HepG2 (cell line): ENCODE results near the gene ATP6V0A1. TPM values are rescaled to one million over a fixed set of nuclear protein-coding genes. Genes with fewer than 3 reads are reported as not detected.

Experiments
- ASH2L ChIP-seq: fragments of 300-600, 200-600 bp; sonication (generic); IDR thresholded peaks from 2 replicates; pipeline ENCODE4 v1.7.0; 2017; ENCODE audit warnings: low read depth, mild to moderate bottlenecking, moderate library complexity, mixed read lengths, low read length; ENCODE audit not compliant: insufficient read length
- CC2D1A ChIP-seq: sonication (generic); formaldehyde crosslinking; IDR thresholded peaks from 2 replicates; pipeline ENCODE4 v1.8.1; 2023; ENCODE audit warnings: mild to moderate bottlenecking, missing genetic modification reagents
- DNMT1 ChIP-seq: sonication (generic); formaldehyde crosslinking; IDR thresholded peaks from 2 replicates; pipeline ENCODE4 v1.5.1; 2020; ENCODE audit warnings: mild to moderate bottlenecking, missing genetic modification reagents
- HES4 ChIP-seq: sonication (generic); formaldehyde crosslinking; IDR thresholded peaks from 2 replicates; pipeline ENCODE4 v1.9.0; 2021; ENCODE audit warnings: mild to moderate bottlenecking, missing genetic modification reagents, borderline replicate concordance
- KLF11 ChIP-seq: IDR thresholded peaks from 2 replicates; pipeline ENCODE4 v1.6.1; 2016; ENCODE audit warnings: missing compliant biosample characterization
- MAF1 ChIP-seq: sonication (generic); formaldehyde crosslinking; IDR thresholded peaks from 2 replicates; pipeline ENCODE4 v1.5.0; 2020; ENCODE audit warnings: missing genetic modification reagents, borderline replicate concordance
- MIER2 ChIP-seq: IDR thresholded peaks from 2 replicates; pipeline ENCODE4 v1.6.1; 2016; ENCODE audit warnings: missing biosample characterization, missing genetic modification reagents
- MLLT10 ChIP-seq: sonication (generic); formaldehyde crosslinking; IDR thresholded peaks from 2 replicates; pipeline ENCODE4 v1.4.0; 2020; ENCODE audit warnings: missing genetic modification reagents
- NFIB ChIP-seq: sonication (generic); formaldehyde crosslinking; IDR thresholded peaks from 2 replicates; pipeline ENCODE4 v1.9.0; 2021; ENCODE audit warnings: missing genetic modification reagents, mild to moderate bottlenecking, borderline replicate concordance
- RFXAP ChIP-seq: sonication (generic); formaldehyde crosslinking; IDR thresholded peaks from 2 replicates; pipeline ENCODE4 v1.4.0; 2020; ENCODE audit warnings: missing genetic modification reagents, borderline replicate concordance
- SAFB2 ChIP-seq: sonication (generic); formaldehyde crosslinking; IDR thresholded peaks from 2 replicates; pipeline ENCODE4 v1.5.1; 2020; ENCODE audit warnings: missing genetic modification reagents, low read depth, mild to moderate bottlenecking, borderline replicate concordance
- SP4 ChIP-seq: sonication (generic); formaldehyde crosslinking; IDR thresholded peaks from 2 replicates; pipeline ENCODE4 v1.8.1; 2023; ENCODE audit warnings: mild to moderate bottlenecking, missing genetic modification reagents
- STAG1 ChIP-seq: sonication (generic); formaldehyde crosslinking; IDR thresholded peaks from 2 replicates; pipeline ENCODE4 v1.4.0; 2020; ENCODE audit warnings: missing genetic modification reagents
- ZBTB42 ChIP-seq: sonication (generic); formaldehyde crosslinking; IDR thresholded peaks from 2 replicates; pipeline ENCODE4 v1.5.0; 2020; ENCODE audit warnings: mild to moderate bottlenecking, missing genetic modification reagents
- ZNF101 ChIP-seq: sonication (generic); formaldehyde crosslinking; IDR thresholded peaks from 2 replicates; pipeline ENCODE4 v1.4.0; 2020; ENCODE audit warnings: mild to moderate bottlenecking, low read depth, missing genetic modification reagents, borderline replicate concordance
- ZNF414 ChIP-seq: sonication (generic); formaldehyde crosslinking; IDR thresholded peaks from 2 replicates; pipeline ENCODE4 v1.5.0; 2020; ENCODE audit warnings: missing genetic modification reagents
- ZNF616 ChIP-seq: sonication (generic); formaldehyde crosslinking; IDR thresholded peaks from 2 replicates; pipeline ENCODE4 v1.5.0; 2020; ENCODE audit warnings: low read depth, mild to moderate bottlenecking, missing genetic modification reagents
- ZNF737 ChIP-seq: sonication (generic); formaldehyde crosslinking; IDR thresholded peaks from 2 replicates; pipeline ENCODE4 v1.5.0; 2020; ENCODE audit warnings: missing genetic modification reagents, mild to moderate bottlenecking, borderline replicate concordance
- ZSCAN20 ChIP-seq: sonication (generic); formaldehyde crosslinking; IDR thresholded peaks from 2 replicates; pipeline ENCODE4 v1.4.0; 2020; ENCODE audit warnings: missing genetic modification reagents, mild to moderate bottlenecking, borderline replicate concordance
- polyA plus RNA-seq, 8 experiments: library from polyadenylated mRNA; depleted of rRNA in 3 of 8; stranded (reverse) in 7 of 8; unstranded in 1 of 8; fragments of >200 nt; fragmentation: Illumina TruSeq in 4 of 8; extraction: Trizol in 4 of 8; gene quantifications; 2 replicates each; pipeline versions ENCODE4 v1.2.1 to v1.2.3, GENCODE V29; 2011 to 2016; ENCODE audit warnings: low read depth in 4 of 8, missing spikeins in 1 of 8, mixed read lengths in 1 of 8; ENCODE audit not compliant: insufficient read depth in 1 of 8
- total RNA-seq, 5 experiments: library from RNA; depleted of rRNA; stranded (reverse); fragments of >200 nt; fragmentation: Illumina TruSeq; extraction: Trizol; gene quantifications; 2 replicates each; pipeline ENCODE4 v1.2.3, GENCODE V29; 2016; ENCODE audit warnings: low read depth in 1 of 5
- TF ChIP-seq, protein P1 (sequence below): IDR thresholded peaks from 2 replicates; pipeline ENCODE4 v1.6.1; 2016; ENCODE audit warnings: mild to moderate bottlenecking, missing biosample characterization, missing genetic modification reagents
- TF ChIP-seq, protein P2 (sequence below): sonication (generic); formaldehyde crosslinking; conservative IDR thresholded peaks from 2 replicates; pipeline ENCODE4 v1.8.0; 2022; ENCODE audit warnings: mild to moderate bottlenecking, moderate library complexity, missing genetic modification reagents
- TF ChIP-seq, protein P3 (sequence below): sonication (generic); formaldehyde crosslinking; IDR thresholded peaks from 2 replicates; pipeline ENCODE4 v1.4.0; 2020; ENCODE audit warnings: mild to moderate bottlenecking, missing genetic modification reagents
- TF ChIP-seq, protein P4 (sequence below): sonication (generic); formaldehyde crosslinking; IDR thresholded peaks from 2 replicates; pipeline ENCODE4 v1.8.0; 2022; ENCODE audit warnings: mild to moderate bottlenecking, missing genetic modification reagents, borderline replicate concordance
- TF ChIP-seq, protein P5 (sequence below): sonication (generic); formaldehyde crosslinking; conservative IDR thresholded peaks from 2 replicates; pipeline ENCODE4 v1.8.0; 2022; ENCODE audit warnings: missing genetic modification reagents

Gene ATP6V0A1
- total and polyA plus RNA-seq, 2 of the 13 experiments (the other 11 are each of a cell fraction or from before 2014, with no cell fraction given), result 27.9 to 54.1 TPM

DNA sequence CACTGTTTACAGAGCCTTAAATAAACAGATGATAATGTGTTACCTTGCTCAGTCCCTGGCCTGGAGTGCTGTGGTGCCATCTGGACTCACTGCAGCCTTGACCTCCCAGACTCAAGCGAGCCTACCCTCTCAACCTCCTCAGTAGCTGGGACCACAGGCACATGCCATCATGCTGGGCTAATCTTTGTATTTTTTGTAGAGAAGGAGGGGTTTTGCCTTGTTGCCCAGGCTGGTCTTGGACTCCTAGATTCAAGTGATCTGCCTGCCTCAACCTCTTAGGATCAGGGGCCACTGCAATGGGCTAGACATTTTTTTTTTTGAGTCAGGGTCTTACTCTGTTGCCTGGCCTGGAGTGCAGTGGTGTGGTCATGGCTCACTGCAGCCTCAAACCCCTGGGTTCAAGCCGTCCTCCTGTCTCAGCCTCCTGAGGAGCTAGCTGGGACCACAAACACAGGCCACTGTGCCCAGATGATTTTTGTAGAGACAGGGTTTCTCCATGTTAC, 72.3 kb downstream of the ATP6V0A1 start (continued):
- 0 out of 2 replicates have a peak, but pooled peaks have one; percentile 37 for TF ChIP-seq MIER2 (CRISPR knock-in tag)
- no peak; the same call in 1 of the 2 replicates for TF ChIP-seq ZNF101
- no peak for TF ChIP-seq NFIB (CRISPR knock-in tag)
- no peak for TF ChIP-seq SP4 (CRISPR knock-in tag)
- TF ChIP-seq ASH2L, result peak; percentile 61
- TF ChIP-seq, protein P1, sequence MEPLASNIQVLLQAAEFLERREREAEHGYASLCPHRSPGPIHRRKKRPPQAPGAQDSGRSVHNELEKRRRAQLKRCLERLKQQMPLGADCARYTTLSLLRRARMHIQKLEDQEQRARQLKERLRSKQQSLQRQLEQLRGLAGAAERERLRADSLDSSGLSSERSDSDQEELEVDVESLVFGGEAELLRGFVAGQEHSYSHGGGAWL (CRISPR knock-in tag), result no peak
- peak; percentile 39; the same call in 1 of the 2 replicates for TF ChIP-seq ZBTB42
- TF ChIP-seq, protein P2, sequence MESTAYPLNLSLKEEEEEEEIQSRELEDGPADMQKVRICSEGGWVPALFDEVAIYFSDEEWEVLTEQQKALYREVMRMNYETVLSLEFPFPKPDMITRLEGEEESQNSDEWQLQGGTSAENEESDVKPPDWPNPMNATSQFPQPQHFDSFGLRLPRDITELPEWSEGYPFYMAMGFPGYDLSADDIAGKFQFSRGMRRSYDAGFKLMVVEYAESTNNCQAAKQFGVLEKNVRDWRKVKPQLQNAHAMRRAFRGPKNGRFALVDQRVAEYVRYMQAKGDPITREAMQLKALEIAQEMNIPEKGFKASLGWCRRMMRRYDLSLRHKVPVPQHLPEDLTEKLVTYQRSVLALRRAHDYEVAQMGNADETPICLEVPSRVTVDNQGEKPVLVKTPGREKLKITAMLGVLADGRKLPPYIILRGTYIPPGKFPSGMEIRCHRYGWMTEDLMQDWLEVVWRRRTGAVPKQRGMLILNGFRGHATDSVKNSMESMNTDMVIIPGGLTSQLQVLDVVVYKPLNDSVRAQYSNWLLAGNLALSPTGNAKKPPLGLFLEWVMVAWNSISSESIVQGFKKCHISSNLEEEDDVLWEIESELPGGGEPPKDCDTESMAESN (CRISPR knock-in tag), result 0 out of 2 replicates have a peak, but pooled peaks have one; percentile 20
- no peak for TF ChIP-seq MLLT10 (CRISPR knock-in tag)
- no peak for TF ChIP-seq ZNF737 (CRISPR knock-in tag)
- TF ChIP-seq RFXAP (CRISPR knock-in tag), result peak; percentile 58; the same call in 1 of the 2 replicates
- TF ChIP-seq DNMT1 (CRISPR knock-in tag), result no peak; the same call in 1 of the 2 replicates
- no peak for TF ChIP-seq ZSCAN20 (CRISPR knock-in tag)
- TF ChIP-seq HES4 (CRISPR knock-in tag), result no peak
- TF ChIP-seq, protein P3, sequence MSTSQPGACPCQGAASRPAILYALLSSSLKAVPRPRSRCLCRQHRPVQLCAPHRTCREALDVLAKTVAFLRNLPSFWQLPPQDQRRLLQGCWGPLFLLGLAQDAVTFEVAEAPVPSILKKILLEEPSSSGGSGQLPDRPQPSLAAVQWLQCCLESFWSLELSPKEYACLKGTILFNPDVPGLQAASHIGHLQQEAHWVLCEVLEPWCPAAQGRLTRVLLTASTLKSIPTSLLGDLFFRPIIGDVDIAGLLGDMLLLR, result no peak
- TF ChIP-seq CC2D1A (CRISPR knock-in tag), result no peak
- TF ChIP-seq, protein P4, sequence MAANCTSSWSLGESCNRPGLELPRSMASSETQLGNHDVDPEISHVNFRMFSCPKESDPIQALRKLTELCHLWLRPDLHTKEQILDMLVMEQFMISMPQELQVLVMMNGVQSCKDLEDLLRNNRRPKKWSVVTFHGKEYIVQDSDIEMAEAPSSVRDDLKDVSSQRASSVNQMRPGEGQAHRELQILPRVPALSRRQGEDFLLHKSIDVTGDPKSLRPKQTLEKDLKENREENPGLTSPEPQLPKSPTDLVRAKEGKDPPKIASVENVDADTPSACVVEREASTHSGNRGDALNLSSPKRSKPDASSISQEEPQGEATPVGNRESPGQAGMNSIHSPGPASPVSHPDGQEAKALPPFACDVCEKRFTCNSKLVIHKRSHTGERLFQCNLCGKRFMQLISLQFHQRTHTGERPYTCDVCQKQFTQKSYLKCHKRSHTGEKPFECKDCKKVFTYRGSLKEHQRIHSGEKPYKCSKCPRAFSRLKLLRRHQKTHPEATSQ, result peak; percentile 49; the same call in 1 of the 2 replicates
- TF ChIP-seq MAF1 (CRISPR knock-in tag), result 0 out of 2 replicates have a peak, but pooled peaks have one; percentile 58
- peak; percentile 72; the same call in 1 of the 2 replicates for TF ChIP-seq ZNF414 (CRISPR knock-in tag)
- TF ChIP-seq, protein P5, sequence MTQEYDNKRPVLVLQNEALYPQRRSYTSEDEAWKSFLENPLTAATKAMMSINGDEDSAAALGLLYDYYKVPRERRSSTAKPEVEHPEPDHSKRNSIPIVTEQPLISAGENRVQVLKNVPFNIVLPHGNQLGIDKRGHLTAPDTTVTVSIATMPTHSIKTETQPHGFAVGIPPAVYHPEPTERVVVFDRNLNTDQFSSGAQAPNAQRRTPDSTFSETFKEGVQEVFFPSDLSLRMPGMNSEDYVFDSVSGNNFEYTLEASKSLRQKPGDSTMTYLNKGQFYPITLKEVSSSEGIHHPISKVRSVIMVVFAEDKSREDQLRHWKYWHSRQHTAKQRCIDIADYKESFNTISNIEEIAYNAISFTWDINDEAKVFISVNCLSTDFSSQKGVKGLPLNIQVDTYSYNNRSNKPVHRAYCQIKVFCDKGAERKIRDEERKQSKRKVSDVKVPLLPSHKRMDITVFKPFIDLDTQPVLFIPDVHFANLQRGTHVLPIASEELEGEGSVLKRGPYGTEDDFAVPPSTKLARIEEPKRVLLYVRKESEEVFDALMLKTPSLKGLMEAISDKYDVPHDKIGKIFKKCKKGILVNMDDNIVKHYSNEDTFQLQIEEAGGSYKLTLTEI, result no peak
- TF ChIP-seq ZNF616 (CRISPR knock-in tag), result no peak
- peak; percentile 73 for TF ChIP-seq KLF11 (CRISPR knock-in tag)
- TF ChIP-seq SAFB2 (CRISPR knock-in tag), result no peak
- TF ChIP-seq STAG1 (CRISPR knock-in tag), result no peak
